HG03457 (cell line): ENCODE results near the gene OSBPL2.

ENCODE experiments used
- ATAC-seq: cut with Tn5 transposase; IDR thresholded peaks from one replicate; pipeline ENCODE4 v1.9.1; 2021; ENCODE audit warnings: moderate number of reproducible peaks; ENCODE audit not compliant: unreplicated experiment

OSBPL2 gene

DNA sequence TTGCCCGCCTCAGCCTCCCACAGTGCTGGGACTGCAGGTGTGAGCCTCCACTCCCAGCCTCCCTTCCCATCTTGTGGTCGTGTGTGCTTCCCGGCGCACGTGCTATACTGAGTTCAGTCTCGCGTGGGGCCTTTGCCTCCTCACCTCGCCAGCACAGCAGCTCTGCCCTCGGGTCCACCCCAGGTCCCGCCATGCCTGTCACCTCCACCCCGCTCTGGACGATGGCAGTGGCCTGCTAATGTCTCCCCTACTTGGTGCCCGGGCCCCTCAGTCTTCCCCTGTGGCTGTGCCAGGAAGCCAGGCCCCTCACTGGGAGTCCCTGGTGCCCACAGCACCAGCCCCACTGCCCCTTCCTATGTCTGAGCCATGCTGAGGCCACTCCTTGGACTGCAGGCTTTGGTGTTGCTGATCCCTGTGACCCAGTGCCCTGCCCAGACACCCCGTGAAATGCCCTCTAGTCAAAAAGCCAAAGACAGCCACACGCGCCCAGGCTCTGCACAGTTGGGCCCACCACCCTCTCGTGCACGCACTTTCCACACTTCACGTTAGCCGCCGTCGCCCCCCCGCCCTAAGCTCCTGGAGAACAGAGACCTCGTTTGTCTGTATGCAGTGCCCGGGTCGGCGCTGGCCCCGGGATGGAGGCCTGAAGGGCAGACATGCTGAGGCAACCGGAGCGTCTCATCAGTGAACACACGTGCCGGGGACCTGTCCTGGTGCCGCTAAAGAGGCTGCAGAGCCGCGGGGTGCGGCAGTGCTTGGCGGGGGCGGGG lies 32.5 kb upstream of the OSBPL2 start:
- no peak for ATAC-seq

DNA sequence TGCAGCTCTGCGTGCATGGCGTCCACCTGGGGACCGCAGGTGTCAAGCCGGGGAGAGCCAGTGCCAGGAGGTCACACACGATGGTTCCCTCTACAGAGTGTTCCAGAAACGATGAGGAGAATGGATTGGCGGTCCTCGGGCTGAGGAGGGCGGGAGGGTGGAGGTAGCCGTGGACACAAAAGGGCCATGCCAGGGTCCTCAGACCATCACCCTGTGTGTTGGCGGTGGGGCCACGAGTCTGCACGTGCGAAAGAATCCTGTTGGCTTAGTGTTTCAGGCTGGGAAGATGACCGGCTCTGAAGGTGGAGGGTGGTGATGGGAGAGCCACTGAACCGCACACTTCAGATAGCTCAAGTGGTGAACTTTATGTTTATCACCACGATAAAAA lies 31.9 kb upstream of the OSBPL2 start:
- no peak for ATAC-seq

DNA sequence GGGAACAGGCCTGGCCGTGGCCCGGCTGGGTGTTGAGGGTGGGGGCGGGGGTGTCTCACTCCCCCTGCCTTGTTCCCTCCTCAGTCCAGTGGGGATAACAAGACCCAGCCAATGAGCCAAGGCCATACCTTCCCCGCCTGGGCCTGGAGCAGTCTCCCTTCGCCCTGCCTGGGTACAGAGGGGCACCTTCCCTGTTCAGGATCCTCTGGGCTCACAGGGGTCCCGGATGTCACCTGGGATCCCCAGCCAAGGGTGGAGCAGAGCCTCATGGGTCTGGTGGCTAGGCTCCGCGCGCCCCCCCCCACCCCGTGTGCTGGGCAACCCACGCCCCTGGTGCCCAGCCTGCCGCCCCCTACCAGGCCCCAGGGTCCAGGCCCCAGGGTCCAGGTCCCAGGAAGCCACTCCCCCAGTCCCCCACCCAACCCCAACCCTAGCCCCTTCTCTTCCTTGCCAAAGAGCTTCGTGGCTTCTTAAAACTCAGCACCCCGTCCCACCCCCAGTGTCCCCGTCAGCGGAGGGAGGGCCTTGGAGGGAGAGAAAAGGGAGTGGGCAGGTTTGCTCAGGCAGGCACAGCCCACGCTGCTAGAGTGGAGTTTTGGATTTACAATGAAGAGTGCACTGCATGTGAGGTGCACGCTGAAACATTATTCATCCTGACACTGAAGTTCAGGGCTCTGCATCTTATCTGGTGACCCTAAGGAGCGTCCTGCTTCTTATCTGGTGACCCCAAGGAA lies 30.1 kb upstream of the OSBPL2 start:
- ATAC-seq, result no peak

DNA sequence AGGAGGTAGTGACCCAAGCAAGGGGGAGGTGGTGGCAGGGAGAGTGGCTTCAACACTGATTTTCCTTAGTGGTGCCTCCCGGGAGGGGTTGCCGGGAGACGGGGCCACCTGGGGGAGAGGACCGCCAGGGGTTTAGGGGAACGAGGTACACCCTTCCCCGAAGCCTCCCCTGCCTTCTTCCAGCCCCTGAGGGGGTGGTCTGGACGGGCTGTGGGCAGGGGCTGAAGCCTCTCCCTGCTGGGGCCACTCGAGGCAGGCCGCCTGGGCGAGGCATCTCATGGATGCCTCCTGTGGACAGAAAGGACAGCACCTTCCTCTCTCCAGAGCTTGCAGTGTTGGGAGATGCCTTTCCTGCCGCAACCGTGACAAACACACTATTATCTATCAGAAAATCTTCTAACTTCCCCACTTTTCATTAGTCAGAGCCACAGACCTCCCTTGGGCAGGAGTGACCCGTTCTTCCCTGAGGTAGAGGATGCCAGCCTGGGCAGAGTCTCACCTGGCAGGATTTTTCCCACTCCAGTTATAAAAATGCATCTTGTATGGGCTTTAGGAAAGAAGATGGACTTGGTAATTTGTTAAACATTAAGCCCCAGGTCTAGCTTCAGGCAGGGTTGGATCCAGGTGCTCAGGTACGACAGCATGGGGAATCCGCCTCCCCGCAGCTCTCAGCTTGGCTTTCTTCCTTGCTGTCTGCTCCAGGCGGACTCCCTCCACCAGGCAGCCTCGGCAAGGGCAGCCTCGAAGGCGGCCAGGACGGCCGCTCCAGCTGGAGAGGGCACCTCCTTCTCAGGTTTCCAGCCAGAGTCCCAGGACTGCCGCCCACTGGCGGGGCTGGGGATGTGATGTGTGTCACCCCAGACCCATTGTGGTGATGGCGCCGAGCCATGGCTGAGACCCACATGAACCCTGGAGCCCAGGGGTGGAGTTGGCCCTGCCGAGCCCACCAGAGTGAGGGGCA lies 29.2 kb upstream of the OSBPL2 start:
- ATAC-seq, result no peak

DNA sequence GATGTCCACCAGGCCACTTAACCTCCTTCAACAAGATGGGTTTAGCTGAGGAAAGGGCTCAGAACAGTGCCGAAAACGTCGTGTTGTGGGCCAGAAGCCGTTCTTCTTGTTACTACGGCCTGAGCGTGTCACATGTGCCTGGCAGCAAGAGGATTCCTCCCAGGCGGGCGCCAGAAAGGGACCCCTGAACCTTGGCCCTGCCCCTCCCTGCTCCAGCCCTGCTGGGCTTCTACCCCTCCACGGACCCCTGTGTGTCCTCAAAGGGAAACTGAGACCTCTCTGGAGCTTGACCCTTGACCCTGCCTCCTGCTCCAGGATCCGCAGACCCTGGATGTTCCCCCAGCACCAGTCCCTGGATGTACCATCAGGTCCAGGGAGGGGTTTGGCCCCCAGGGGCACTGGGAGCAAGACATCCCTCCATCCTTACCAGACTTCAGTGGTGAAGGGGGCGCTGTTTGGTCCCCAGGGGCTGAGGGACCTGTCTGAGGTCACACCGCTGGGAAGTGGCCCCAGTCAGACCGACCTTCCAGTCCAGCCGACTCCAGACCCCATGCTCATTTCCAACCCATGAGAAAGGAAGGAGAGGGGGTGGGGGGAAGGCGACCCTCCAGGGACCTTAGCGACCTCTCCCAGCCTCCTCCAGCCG lies 28.3 kb upstream of the OSBPL2 start:
- ATAC-seq, result no peak

DNA sequence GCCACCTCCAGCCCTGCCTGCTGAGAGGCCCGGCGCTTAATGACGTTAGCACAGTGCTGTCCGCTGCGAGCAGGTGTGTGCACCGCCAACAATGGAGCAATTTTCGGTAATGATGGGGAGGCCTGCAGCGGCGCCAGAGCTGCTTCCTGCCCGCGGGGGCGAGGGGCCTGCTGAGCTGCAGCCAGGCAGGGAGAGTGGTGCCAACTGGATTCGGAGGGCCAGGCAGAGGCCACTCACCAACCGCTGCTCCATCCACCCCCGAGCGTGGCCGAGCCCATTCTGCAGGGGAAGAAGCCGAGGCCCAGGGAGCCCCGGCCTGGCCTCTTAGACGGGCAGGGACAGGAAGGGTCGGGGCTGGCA lies 27.8 kb upstream of the OSBPL2 start:
- no peak for ATAC-seq

DNA sequence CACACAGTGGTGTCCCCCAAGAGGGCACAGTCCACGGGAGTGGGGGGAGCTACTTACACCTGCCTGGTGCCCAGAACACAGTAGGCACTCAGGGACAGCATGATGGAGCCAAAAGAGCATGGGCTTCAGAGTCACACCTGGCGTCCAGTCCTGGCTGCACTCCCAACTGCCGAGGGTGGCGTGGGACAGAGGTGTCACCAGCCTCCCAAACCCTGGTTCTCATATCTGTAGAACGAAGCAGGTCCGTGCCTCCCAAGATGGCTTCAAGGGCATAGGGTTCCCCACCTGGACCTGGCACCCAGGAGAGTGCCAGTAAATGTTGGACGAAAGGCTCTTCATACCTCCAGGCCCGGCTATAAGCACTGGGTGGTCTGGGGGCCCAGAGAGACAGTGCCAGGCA lies 27.1 kb upstream of the OSBPL2 start:
- ATAC-seq, result no peak

DNA sequence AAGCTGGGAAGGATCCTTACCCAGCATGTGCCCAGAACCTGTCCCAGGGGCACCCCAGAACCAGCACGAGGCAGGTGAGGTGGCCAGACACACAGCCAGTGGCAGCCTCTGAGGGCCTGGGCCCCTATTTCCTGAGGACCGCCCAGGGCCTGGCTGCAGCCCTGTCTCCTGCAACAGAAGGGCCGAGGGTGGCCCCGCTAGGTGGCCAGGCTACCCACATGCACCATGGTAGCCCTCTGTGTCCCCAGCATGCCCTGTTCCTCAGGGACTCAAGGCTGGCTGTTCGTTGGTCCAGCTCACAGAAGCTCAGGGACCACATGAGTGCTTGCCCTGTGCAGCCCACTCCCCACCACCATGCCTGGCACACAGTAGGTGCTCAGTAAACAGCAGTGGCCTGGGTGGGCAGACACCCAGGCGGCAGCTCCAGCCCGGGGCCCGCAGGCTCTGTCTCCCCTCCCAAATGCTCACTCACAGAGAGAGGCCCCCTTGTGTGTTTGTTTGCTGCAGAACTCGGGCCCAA lies 26.5 kb upstream of the OSBPL2 start:
- no peak for ATAC-seq

DNA sequence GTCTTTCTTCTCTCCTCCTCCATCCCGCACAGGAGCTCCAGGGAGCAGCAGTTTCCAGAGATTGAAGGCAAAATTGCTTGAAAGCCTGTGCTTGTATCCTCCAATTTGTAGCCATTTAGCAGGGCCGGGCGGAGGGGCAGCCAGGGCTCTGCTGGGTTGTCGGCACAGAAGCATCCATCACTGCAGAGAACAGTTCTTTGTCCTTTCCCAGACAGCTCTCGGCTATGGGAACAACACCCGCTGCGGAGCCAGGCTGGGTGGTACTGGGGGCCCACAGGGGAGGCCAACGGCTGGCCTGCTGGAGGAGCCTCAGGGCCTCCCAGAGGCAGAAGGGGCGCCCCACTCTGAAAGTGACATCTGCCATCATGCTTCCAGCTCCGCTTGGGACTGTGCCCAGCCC lies 26.0 kb upstream of the OSBPL2 start:
- ATAC-seq, result no peak

DNA sequence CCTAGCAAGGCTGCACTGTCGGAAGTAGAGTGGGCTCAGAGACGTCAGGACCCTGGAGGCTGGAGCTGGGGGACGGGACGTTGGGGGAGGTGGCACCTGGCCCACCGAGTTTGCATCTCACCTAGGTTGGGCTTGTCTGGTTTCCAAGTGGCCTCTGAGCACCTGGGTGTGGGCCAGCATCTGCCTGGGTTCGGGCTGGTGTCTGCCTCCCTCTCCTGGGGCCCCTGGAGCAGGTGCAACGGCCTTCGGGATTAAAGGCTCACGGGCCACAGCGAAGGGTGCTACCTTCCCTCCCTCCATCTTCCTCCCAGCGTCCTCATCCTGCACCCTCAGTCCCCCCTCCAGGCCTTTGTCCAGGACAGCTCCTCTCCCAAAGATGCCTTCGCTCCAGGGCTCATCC lies 24.3 kb upstream of the OSBPL2 start:
- no peak for ATAC-seq

DNA sequence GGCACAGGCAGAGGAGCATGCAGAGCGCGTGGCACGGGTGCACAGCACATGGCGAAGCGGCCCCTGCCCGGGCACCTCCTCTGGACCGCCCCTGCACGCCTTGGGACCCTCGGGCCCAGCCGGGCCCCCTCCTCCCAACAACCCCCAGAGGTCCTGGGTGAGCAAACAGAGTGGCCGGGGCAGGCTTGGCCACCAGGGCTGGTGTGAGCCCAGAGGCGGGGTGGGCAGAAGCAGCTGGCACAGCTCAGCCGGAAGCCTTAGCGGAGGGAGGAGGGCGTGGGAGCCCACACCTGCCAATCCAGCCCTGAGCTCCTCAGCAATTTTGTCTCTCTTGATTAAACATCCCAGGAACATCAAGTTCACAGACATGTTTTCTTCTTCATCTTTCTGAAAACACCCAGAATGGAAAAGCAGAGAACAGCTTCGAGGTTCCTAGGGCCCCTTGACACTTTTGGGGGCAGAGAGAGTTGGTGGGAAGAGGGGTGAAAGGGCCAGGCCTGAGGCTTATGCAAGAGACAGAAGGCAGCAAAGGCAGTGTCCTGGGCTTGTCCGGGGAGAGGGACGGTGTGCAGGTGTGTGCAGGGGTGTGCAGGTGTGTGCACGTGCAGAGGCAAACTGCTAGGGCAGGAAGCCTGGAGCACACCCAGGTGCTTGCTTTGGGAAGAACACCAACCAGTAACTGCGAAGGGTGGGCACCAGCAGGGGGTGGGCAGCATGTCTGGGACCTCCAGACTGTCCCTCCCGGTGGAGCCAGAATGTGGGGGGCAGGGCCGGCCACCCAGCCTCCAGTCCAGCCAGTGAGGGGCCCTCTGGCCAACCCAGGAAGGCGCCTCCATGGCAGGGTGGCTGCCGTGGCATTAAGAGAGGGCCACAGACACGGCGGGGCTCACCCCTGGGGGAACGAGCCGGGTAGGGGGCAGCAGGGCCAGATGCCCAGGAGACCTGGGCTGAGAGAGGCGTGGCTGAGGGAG lies 23.0 kb upstream of the OSBPL2 start:
- ATAC-seq, result no peak

DNA sequence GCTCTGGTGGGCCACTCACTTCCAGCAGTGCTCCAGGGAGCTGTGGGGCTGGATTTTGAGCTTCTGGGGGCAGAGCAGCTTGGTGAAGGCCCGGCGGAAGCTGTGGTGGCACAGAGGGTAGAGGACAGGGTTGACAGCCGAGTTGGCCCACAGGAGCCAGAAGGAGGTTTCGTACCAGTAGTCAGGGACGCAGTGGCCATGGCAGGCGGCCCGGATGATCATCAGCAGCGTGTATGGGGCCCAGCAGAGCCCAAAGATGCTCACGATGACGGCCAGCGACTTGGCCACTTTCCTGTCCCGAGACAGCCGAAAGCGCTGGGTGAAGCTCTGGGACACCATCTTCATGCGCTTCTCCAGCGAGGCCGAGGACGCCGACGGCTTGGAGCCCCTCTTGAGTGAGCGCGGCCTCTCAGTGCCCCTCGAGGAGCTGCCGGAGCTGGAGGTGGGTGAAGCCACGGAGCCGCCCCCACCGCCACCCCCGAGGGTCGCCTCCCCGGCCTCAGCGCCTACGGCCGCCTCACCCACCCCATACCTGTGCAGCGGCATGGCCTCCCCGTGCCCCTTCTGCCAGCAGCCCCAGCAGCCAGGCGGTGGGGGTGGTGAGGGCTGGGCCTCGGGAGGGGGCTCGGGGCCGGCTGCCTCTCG lies 22.2 kb upstream of the OSBPL2 start:
- no peak for ATAC-seq

DNA sequence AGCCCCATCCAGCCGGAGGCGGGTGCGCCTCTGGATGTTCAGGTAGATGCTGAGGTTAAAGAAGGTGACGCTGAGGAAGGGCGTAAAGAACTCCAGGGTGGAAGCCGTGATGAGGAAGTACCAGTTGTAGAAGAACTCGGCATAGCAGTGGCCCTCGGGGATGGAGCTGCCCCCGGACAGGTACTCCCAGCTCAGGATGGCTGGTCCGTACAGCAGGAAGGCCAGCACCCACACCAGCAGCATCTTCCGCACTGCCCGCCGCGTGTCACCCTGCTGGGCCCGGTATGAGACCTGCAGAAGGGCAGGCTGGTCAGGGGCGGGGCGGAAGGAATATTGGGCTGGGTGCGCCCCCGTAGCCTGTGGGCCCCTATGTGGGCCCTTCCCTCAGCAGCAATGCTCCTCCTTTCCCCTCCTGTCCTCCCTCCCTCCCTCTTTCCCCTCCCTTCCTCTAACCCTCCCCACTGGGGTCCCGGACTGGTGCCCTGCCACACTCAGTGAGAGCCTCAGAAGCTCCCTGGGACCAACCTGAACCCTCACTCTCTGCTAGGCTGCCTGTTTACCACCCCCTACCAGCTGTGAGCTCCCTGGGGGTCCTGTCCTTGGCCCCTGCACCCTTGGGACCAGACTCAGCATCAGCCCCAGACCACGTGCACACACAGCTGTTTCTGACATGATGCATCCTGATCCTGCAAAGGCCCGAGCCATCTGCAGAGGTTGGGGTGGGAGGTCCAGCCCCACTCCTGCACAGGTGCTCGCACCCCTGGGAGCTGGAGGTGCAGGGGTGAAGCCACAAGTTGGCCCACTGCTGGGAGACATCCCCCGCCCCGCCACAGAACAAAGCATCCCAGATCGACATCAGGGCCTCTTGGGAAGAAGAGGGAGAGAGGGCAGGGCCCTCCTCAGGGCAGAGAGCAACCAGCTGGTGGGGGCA lies 21.4 kb upstream of the OSBPL2 start:
- no peak for ATAC-seq

DNA sequence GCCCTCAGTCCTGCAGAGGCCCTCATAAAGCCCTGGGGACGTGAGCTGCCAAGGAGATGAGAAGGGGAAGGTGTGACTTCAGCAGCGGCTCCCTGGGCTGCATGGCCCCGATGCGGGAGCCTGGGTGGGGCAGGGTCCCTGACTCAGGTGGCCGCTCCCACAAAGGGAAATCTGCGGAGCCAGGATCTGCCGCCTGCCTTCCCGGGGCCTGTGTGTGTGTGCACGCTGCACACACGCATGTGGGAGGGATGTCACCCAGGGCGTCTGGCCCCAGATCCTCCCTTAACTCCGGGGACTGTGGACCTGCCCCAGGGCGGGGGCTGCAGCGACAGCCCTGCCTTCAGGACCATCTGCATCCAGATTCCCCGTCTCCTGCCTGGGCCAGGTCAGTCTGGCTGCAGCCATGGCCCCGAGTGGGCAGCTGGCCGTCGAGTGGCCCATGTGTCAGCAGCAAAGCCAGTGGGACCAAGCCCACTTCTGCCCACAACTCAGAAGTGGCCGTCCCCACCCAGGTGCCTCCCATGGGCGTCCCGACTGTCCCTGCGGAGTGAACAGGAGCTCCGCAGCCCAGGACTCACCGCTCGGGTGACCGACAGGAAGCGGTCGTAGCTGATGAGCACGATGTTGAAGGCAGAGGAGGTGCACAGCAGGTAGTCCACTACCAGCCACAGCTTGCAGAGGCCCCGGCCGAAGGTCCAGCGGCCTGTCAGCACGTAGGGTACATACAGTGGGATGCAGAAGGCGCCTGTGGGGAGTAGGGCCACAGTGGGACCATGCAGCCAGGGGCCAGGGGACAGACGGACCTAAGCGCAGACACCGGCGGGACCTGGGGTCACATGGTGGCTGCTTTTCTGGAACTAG lies 20.2 kb upstream of the OSBPL2 start:
- ATAC-seq, result no peak

DNA sequence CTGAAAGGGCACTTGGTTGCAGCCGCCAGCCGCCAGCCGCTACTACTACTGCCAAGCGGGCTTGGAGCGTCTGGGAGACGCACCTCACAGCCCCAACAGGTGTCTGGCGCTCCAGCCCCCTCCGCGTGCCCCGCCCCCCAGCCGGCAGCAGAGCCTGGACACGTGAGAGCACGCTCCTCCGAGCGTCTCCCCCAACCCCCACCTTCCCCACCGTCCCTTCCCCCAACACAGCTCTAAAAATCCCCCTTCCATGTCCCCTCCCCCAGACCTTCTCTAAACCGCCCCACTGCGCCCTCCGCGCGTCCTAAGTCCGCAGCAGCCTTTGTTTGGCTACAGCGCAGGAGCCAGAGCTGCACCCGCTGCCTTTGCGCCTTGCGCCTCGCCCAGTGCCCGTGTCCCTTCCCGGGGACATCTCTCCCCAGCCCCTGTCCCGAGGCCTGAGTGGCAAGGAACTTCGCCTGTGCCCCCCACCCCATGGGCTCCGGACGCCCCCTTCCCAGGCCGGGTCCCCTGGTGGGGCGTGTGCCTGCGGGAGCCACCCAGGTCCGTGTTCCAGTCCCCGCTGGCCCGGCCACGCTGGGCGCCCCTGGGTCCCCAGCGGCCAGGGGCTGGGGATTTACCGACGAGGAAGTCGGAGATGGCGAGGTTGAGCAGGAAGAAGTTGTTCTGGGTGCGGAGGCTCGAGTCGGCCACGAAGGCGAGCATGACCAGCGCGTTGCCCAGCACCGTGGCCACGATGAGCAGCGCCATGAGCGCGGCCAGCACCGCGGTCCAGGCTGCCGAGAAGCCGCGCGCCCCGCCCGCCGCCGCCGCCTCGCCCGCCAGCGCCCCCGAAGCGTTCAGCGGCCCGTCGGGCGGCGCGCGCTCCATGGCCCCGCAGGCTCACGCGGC lies 19.0 kb upstream of the OSBPL2 start:
- ATAC-seq, result no peak

DNA sequence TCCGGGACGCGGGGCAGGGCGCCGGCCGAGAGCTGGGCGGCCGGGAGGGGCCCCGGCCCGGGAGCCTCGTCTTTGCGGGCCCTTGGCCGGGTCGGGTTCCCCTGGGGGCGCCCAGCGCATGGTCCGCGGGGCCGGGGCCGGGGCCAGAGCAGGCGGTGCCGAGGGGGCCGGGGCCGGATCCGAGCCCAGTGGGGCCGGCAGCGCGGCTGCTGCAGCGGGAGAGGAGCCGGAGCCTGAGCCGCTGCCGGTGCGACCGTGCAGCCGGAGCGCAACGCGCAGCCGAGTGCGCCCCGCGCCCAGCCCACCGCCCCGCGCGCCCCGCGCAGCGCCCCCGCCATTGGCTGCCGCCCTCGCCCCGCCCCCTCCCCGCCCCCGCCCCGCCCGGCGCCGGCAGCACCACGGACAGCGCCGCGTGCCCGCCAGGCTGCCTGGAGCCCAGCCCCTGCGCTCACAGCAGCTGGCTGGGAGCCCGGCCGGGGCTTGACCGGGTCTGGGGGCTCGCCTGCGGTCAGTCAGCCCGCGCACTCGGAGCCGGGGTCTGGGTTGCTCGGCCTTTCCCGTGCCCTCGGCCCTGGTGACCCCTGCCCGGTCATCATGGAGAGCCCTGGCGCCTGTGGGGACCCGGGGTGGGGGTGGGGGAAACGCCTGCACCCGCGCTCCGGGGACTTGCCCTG lies 18.2 kb upstream of the OSBPL2 start, which contains the start of gene HRH3:
HRH3 (minus strand) TSS at position 287 of the 674 bp plus-strand sequence. CDS start 308 bp downstream, outside the sequence.
- ATAC-seq, result no peak
